OCI-LY1 (cell line): Measurements from ENCODE around the gene ELOVL2.

Experiments
- H2AFZ ChIP-seq: fragments of 200-600 bp; sonication (generic), shearing (Covaris generic); 2 replicates; pipeline ENCODE4 v1.6.0; 2014; ENCODE audit warnings: antibody characterized with exemption, mild to moderate bottlenecking, low read length
- H3F3A ChIP-seq: fragments of 200-600 bp; sonication (generic), shearing (Covaris generic); 2 replicates; pipeline ENCODE4 v1.6.0; 2014; ENCODE audit warnings: mild to moderate bottlenecking, antibody characterized with exemption, low read length, moderate library complexity; ENCODE audit not compliant: insufficient read depth
- H3K27ac ChIP-seq: fragments of 200-600 bp; sonication (generic); 2 replicates; pipeline ENCODE4 v1.5.1; 2014; ENCODE audit warnings: low read length, mixed run types, mild to moderate bottlenecking, low read depth; ENCODE audit not compliant: poor library complexity, severe bottlenecking
- H3K27me3 ChIP-seq: fragments of 200-600 bp; sonication (generic); 2 replicates; pipeline ENCODE4 v1.6.0; 2014; ENCODE audit warnings: antibody characterized with exemption, mild to moderate bottlenecking, low read length, moderate library complexity; ENCODE audit not compliant: insufficient read depth
- H3K36me3 ChIP-seq: fragments of 200-600 bp; sonication (generic); 2 replicates; pipeline ENCODE4 v1.6.1; 2014; ENCODE audit warnings: mild to moderate bottlenecking, antibody characterized with exemption, low read length, moderate library complexity, mixed read lengths; ENCODE audit not compliant: insufficient read depth
- H3K4me1 ChIP-seq: fragments of 200-600 bp; sonication (generic); 2 replicates; pipeline ENCODE4 v1.5.1; 2014; ENCODE audit warnings: mild to moderate bottlenecking, low read length, moderate library complexity; ENCODE audit not compliant: insufficient read depth, severe bottlenecking
- H3K4me2 ChIP-seq: fragments of 200-600 bp; sonication (generic), shearing (Covaris generic); 2 replicates; pipeline ENCODE4 v1.6.1; 2014; ENCODE audit warnings: low read length
- H3K4me3 ChIP-seq: fragments of 200-600 bp; sonication (generic); 2 replicates; pipeline ENCODE4 v1.5.1; 2014; ENCODE audit warnings: low read length, low read depth, mild to moderate bottlenecking, mixed read lengths; ENCODE audit not compliant: poor library complexity, severe bottlenecking
- H3K79me2 ChIP-seq: fragments of 200-600 bp; shearing (Covaris generic); 2 replicates; pipeline ENCODE4 v1.6.1; 2016; ENCODE audit warnings: mixed run types, low read length, mixed read lengths; ENCODE audit not compliant: insufficient read depth
- H3K9ac ChIP-seq: fragments of 200-600 bp; sonication (generic), shearing (Covaris generic); 2 replicates; pipeline ENCODE4 v1.6.1; 2014; ENCODE audit warnings: mild to moderate bottlenecking, low read length, mixed read lengths
- H3K9me2 ChIP-seq: fragments of 200-600 bp; sonication (generic), shearing (Covaris generic); 2 replicates; pipeline ENCODE4 v1.6.1; 2014; ENCODE audit warnings: low read depth, mild to moderate bottlenecking, low read length, mixed read lengths
- H3K9me3 ChIP-seq: fragments of 200-600 bp; shearing (Covaris generic); 2 replicates; pipeline ENCODE4 v1.6.1; 2014; ENCODE audit warnings: low read length, mixed read lengths
- H4K20me1 ChIP-seq: fragments of 200-600 bp; sonication (generic), shearing (Covaris generic); 2 replicates; pipeline ENCODE4 v1.6.0; 2016; ENCODE audit warnings: mild to moderate bottlenecking, low read length; ENCODE audit not compliant: insufficient read depth
- CTCF ChIP-seq: fragments of 200-600 bp; sonication (generic), shearing (Covaris generic); IDR thresholded peaks from 2 replicates; pipeline ENCODE4 v1.5.1; 2017; ENCODE audit warnings: mild to moderate bottlenecking, antibody characterized with exemption, low read length, moderate library complexity, mixed read lengths
- EZH2 ChIP-seq: fragments of 200-600 bp; sonication (generic), shearing (Covaris generic); IDR thresholded peaks from 2 replicates; pipeline ENCODE4 v1.8.0; 2017; ENCODE audit warnings: borderline replicate concordance, mixed run types, mild to moderate bottlenecking, antibody characterized with exemption, low read length, moderate library complexity, mixed read lengths

The ELOVL2 gene

GRCh38 chr6:11065436-11066202 lies 21.5 kb upstream of the ELOVL2 start:
- no peak overlapping the region for H2AFZ ChIP-seq
- H4K20me1 ChIP-seq = no peaks in the 10 kb centered on the region
- no peaks in the 10 kb centered on the region for H3K9me3 ChIP-seq
- no peaks in the 10 kb centered on the region for H3K36me3 ChIP-seq
- no peaks in the 10 kb centered on the region for H3K27me3 ChIP-seq
- no peaks in the 10 kb centered on the region for H3K9me2 ChIP-seq
- no peaks in the 10 kb centered on the region for H3K4me1 ChIP-seq
- H3K4me3 ChIP-seq = no peak overlapping the region
- no peaks in the 10 kb centered on the region for H3F3A ChIP-seq
- no peak overlapping the region for H3K4me2 ChIP-seq
- TF ChIP-seq CTCF = no peak
- TF ChIP-seq EZH2 = no peak
- H3K9ac ChIP-seq = no peak overlapping the region
- no peaks in the 10 kb centered on the region for H3K79me2 ChIP-seq
- no peak overlapping the region for H3K27ac ChIP-seq

- no peak overlapping the region for H3K4me3 ChIP-seq
- H3K27ac ChIP-seq = no peak overlapping the region
- no peaks in the 10 kb centered on the region for H3K9me3 ChIP-seq
- H3K36me3 ChIP-seq = no peaks in the 10 kb centered on the region
- no peaks in the 10 kb centered on the region for H3K9me2 ChIP-seq
- no peaks in the 10 kb centered on the region for H3F3A ChIP-seq
- H3K9ac ChIP-seq = no peak overlapping the region
- no peaks in the 10 kb centered on the region for H3K27me3 ChIP-seq
- no peaks in the 10 kb centered on the region for H3K79me2 ChIP-seq
- H4K20me1 ChIP-seq = no peaks in the 10 kb centered on the region
- no peak overlapping the region for H2AFZ ChIP-seq
- no peaks in the 10 kb centered on the region for H3K4me1 ChIP-seq
- no peak for TF ChIP-seq EZH2
- H3K4me2 ChIP-seq = no peak overlapping the region
Measured at GRCh38 chr6:11064836-11065235, 20.7 kb upstream of the ELOVL2 start.

- Histone ChIP-seq H3K9me2 (no peaks in the 10 kb centered on the region), H2AFZ (no peak overlapping the region), H3K4me3 (no peak overlapping the region), H3K9ac (no peak overlapping the region), H3K27me3 (no peaks in the 10 kb centered on the region), H3K36me3 (no peaks in the 10 kb centered on the region), H4K20me1 (no peaks in the 10 kb centered on the region), H3K9me3 (no peaks in the 10 kb centered on the region), H3K4me1 (no peaks in the 10 kb centered on the region), H3F3A (no peaks in the 10 kb centered on the region), H3K4me2 (no peak overlapping the region), H3K27ac (no peak overlapping the region), H3K79me2 (no peaks in the 10 kb centered on the region)
- TF ChIP-seq CTCF (no peak), EZH2 (no peak)
Measured at GRCh38 chr6:11062715-11063114, 18.6 kb upstream of the ELOVL2 start.

- Histone ChIP-seq H3K27ac (no peak overlapping the region), H3K9me2 (no peaks in the 10 kb centered on the region), H4K20me1 (no peaks in the 10 kb centered on the region), H3K9ac (no peak overlapping the region), H3K9me3 (no peaks in the 10 kb centered on the region), H3K27me3 (no peaks in the 10 kb centered on the region), H2AFZ (no peak overlapping the region), H3K4me2 (no peak overlapping the region), H3K79me2 (no peaks in the 10 kb centered on the region), H3K36me3 (no peaks in the 10 kb centered on the region), H3K4me1 (no peaks in the 10 kb centered on the region), H3F3A (no peaks in the 10 kb centered on the region), H3K4me3 (no peak overlapping the region)
- TF ChIP-seq CTCF = no peak
Measured at GRCh38 chr6:11062083-11062482, 18.0 kb upstream of the ELOVL2 start.
